ENCODE results near the gene PPID. TPM values are rescaled to one million over a fixed set of nuclear protein-coding genes. Genes with fewer than 3 reads are reported as not detected.
"Not testable (repeated sequence)": the region's sequence is repeated elsewhere in the genome, so short reads cannot be mapped to it uniquely, and the experiment has no call there.

The PPID gene
- total RNA-seq, 3 donors from 2014 or later: 56.0 to 65.6 (median 63.0) TPM

DNA sequence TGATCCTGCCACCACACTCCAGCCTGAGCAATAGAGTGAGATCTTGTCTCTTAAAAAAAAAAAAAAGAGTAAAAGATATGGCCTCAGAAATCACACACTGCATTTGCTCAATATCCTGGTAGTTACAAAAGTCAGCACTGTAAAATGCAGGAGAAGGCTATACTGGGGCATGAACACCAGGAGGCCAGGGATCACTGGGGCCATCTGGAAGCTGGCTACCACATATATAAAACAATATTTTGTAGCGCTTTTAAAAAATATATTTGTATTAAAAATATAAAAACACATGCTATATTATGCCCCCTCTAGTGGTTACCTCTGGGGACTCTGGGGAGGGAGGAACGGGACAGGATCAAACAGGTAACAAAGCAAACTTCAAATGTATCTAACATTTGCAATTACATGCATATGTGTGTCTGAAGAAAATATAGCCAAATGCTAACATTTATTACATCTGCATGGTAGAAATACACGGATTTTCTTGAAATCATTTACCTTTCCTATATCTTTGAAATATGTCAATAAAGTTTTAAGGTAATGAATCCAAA lies 55.5 kb downstream of the PPID start:
- DNase-seq: no peak
- Mint-ChIP-seq H3K36me3 (ENCODE audit: insufficient read depth) (peaks cover 1% of the 10 kb centered on the region), H3K9me3 (no peaks in the 10 kb centered on the region), H3K4me1 (ENCODE audit: low read depth) (peaks cover 17% of the 10 kb centered on the region), H3K27me3 (ENCODE audit: low read depth) (no peaks in the 10 kb centered on the region), H3K4me3 (no peak overlapping the region)
- no peak for ATAC-seq

GRCh38 chr4:158666892-158667291 lies 56.3 kb downstream of the PPID start:
- no peaks in the 10 kb centered on the region for H3K27me3 Mint-ChIP-seq (ENCODE audit: low read depth)
- H3K4me3 Mint-ChIP-seq: no peak overlapping the region
- ATAC-seq (no peak), DNase-seq (no peak)
- peaks cover 1% of the 10 kb centered on the region for H3K36me3 Mint-ChIP-seq (ENCODE audit: insufficient read depth)
- H3K4me1 Mint-ChIP-seq (ENCODE audit: low read depth): peaks cover 12% of the 10 kb centered on the region
- no peaks in the 10 kb centered on the region for H3K9me3 Mint-ChIP-seq

- peaks cover 4% of the 10 kb centered on the region for H3K27me3 Mint-ChIP-seq (ENCODE audit: low read depth)
- H3K36me3 Mint-ChIP-seq (ENCODE audit: insufficient read depth): peaks cover 1% of the 10 kb centered on the region
- no peak for DNase-seq
- no peak for ATAC-seq
- H3K4me3 Mint-ChIP-seq: no peak overlapping the region
- H3K4me1 Mint-ChIP-seq (ENCODE audit: low read depth): peaks cover 1% of the 10 kb centered on the region
- no peaks in the 10 kb centered on the region for H3K9me3 Mint-ChIP-seq
Measured at GRCh38 chr4:158664806-158665205, 58.4 kb downstream of the PPID start.

GRCh38 chr4:158663707-158664625 lies 59.2 kb downstream of the PPID start:
- not testable (repeated sequence) for H3K9me3 Mint-ChIP-seq; H3K4me3 Mint-ChIP-seq; ATAC-seq; DNase-seq; H3K36me3 Mint-ChIP-seq (ENCODE audit: insufficient read depth); H3K27me3 Mint-ChIP-seq (ENCODE audit: low read depth); H3K4me1 Mint-ChIP-seq (ENCODE audit: low read depth)

GRCh38 chr4:158663255-158663654 lies 59.9 kb downstream of the PPID start:
- ATAC-seq; H3K9me3 Mint-ChIP-seq; H3K36me3 Mint-ChIP-seq (ENCODE audit: insufficient read depth); H3K4me3 Mint-ChIP-seq; DNase-seq; H3K4me1 Mint-ChIP-seq (ENCODE audit: low read depth): not testable (repeated sequence)
- H3K27me3 Mint-ChIP-seq (ENCODE audit: low read depth): peaks cover 13% of the 10 kb centered on the region

Other genes with a start within 250 kb of the PPID start
- gene RXFP1, start 201.5 kb downstream of the PPID start, total RNA-seq: under 1 TPM in 1 of 3 donors, not detected in 2; 0.08 TPM
- 10 to 100 TPM; 12.5 to 13.0 (median 12.7) TPM for gene C4orf46, start 51.5 kb downstream of the PPID start, total RNA-seq
- 10 to 100 TPM; 13.7 to 20.1 (median 15.4) TPM for gene ETFDH, start 51.1 kb downstream of the PPID start, total RNA-seq
- 10 to 100 TPM in 2 of 3 donors, 1 to 10 TPM in 1; 9.0 to 13.0 (median 10.6) TPM for gene FNIP2, start 45.6 kb upstream of the PPID start, total RNA-seq